WTC11 (cell line): ENCODE data around the gene NAV3. TPM values are rescaled to one million over a fixed set of nuclear protein-coding genes. Genes with fewer than 3 reads are reported as not detected.
A peak's percentile ranks its signal among the peaks of the same experiment; 100 is the strongest.

Source experiments
- ATAC-seq: fragments of 200-7000 bp; cut with Tn5 transposase; 2 replicates; pipeline ENCODE4 v1.10.0; 2021; ENCODE audit warnings: mild to moderate bottlenecking, moderate library complexity
- CTCF ChIA-PET: fragments of 300-600 bp; sonication (Branson Sonifier 250); formaldehyde crosslinking; loops from one replicate; lab custom pipeline; 2021; ENCODE audit warnings: antibody characterized with exemption; lab: Charles Lee
- POLR2A ChIA-PET: fragments of 350-600 bp; sonication (Branson Sonifier 250); formaldehyde crosslinking; loops from one replicate; lab custom pipeline; 2021; ENCODE audit warnings: antibody characterized with exemption; lab: Charles Lee
- DNase-seq: peaks from one replicate; pipeline ENCODE4 v3.0.0; 2021; ENCODE audit warnings: low spot score
- H3K27ac Mint-ChIP-seq: 2 replicates; pipeline ENCODE4 v1.8.0; 2021; ENCODE audit warnings: mixed read lengths
- H3K27me3 Mint-ChIP-seq: 2 replicates; pipeline ENCODE4 v1.8.0; 2021; ENCODE audit warnings: low read depth, mild to moderate bottlenecking, moderate library complexity, mixed read lengths
- H3K36me3 Mint-ChIP-seq: 2 replicates; pipeline ENCODE4 v1.8.0; 2021; ENCODE audit warnings: mixed read lengths
- H3K4me1 Mint-ChIP-seq: 2 replicates; pipeline ENCODE4 v1.8.0; 2022; ENCODE audit warnings: mixed read lengths
- H3K4me3 Mint-ChIP-seq: 2 replicates; pipeline ENCODE4 v1.8.0; 2021; ENCODE audit warnings: mild to moderate bottlenecking, moderate library complexity, mixed read lengths
- H3K9me3 Mint-ChIP-seq: 2 replicates; pipeline ENCODE4 v1.8.0; 2021; ENCODE audit warnings: mixed read lengths
- FOXP1 ChIP-seq: sonication (generic); formaldehyde crosslinking; IDR thresholded peaks from 2 replicates; pipeline ENCODE4 v1.8.0; 2022; ENCODE audit warnings: missing genetic modification reagents, mild to moderate bottlenecking, moderate library complexity, borderline replicate concordance
- HMGA2 ChIP-seq: fragments of 250-450 bp; sonication (Bioruptor Pico); IDR thresholded peaks from 2 replicates; pipeline ENCODE4 v1.4.0; 2021; ENCODE audit warnings: mild to moderate bottlenecking, moderate library complexity
- IRF2 ChIP-seq: sonication (generic); formaldehyde crosslinking; IDR thresholded peaks from 2 replicates; pipeline ENCODE4 v1.8.0; 2022; ENCODE audit warnings: low read depth, missing genetic modification reagents, borderline replicate concordance
- KAT7 ChIP-seq: sonication (generic); formaldehyde crosslinking; IDR thresholded peaks from 2 replicates; pipeline ENCODE4 v1.8.1; 2023; ENCODE audit warnings: missing genetic modification reagents, mild to moderate bottlenecking, borderline replicate concordance
- NR1H2 ChIP-seq: sonication (generic); formaldehyde crosslinking; IDR thresholded peaks from 2 replicates; pipeline ENCODE4 v1.9.0; 2021; ENCODE audit warnings: mild to moderate bottlenecking, moderate library complexity, missing genetic modification reagents
- TEAD1 ChIP-seq: sonication (generic); formaldehyde crosslinking; IDR thresholded peaks from 2 replicates; pipeline ENCODE4 v1.8.0; 2022; ENCODE audit warnings: mild to moderate bottlenecking, missing genetic modification reagents
- TP53 ChIP-seq: sonication (generic); formaldehyde crosslinking; IDR thresholded peaks from 2 replicates; pipeline ENCODE4 v1.8.1; 2023; ENCODE audit warnings: mild to moderate bottlenecking, missing genetic modification reagents
- total RNA-seq: library from RNA; stranded (reverse); gene quantifications from 3 replicates; pipeline ENCODE4 v1.2.3, GENCODE V29; 2021
- TF ChIP-seq, protein P1 (sequence below): sonication (generic); formaldehyde crosslinking; IDR thresholded peaks from 2 replicates; pipeline ENCODE4 v1.8.0; 2022; ENCODE audit warnings: mild to moderate bottlenecking, missing genetic modification reagents
- TF ChIP-seq, protein P2 (sequence below): sonication (generic); formaldehyde crosslinking; IDR thresholded peaks from 2 replicates; pipeline ENCODE4 v1.8.0; 2023; ENCODE audit warnings: missing genetic modification reagents, mild to moderate bottlenecking, borderline replicate concordance
- TF ChIP-seq, protein P3 (sequence below): sonication (generic); formaldehyde crosslinking; IDR thresholded peaks from 2 replicates; pipeline ENCODE4 v1.8.1; 2022; ENCODE audit warnings: low read depth, missing genetic modification reagents, borderline replicate concordance
- TF ChIP-seq, protein P4 (sequence below): fragments of 200-600 bp; IDR thresholded peaks from 2 replicates; pipeline ENCODE4 v1.8.0; 2022; ENCODE audit warnings: antibody characterized with exemption
- TF ChIP-seq, protein P5 (sequence below): sonication (generic); formaldehyde crosslinking; IDR thresholded peaks from 2 replicates; pipeline ENCODE4 v1.8.1; 2023; ENCODE audit warnings: mild to moderate bottlenecking, missing genetic modification reagents
- TF ChIP-seq, protein P6 (sequence below): sonication (generic); formaldehyde crosslinking; IDR thresholded peaks from 2 replicates; pipeline ENCODE4 v1.8.0; 2022; ENCODE audit warnings: mild to moderate bottlenecking, missing genetic modification reagents

Gene NAV3
- total RNA-seq, 1 experiment from 2014 or later = 3.3 TPM

DNA sequence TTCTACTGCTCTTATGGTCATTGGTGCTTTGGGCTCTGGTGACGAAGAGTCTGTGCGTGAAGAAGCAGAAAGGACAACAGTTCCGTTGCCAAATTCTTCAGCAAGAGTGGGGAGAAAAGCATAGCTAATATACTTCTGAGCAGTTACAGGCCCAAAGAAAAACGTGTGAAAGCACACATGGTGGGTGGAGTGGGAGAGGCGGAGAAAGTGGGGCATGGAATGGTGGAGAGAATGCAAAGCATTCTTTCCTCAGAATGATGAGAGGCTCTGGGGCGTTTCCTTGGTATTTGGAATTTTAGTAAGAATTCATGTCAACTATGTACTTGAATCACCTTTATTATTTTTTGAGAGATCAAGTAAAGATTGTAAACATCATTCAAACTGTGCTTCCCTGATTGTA is 396.1 kb downstream of the NAV3 start:
- Mint-ChIP-seq H3K9me3 (peaks cover 12% of the 10 kb centered on the region), H3K27me3 (no peaks in the 10 kb centered on the region), H3K27ac (no peak overlapping the region), H3K4me3 (no peak overlapping the region), H3K4me1 (peaks cover 29% of the 10 kb centered on the region), H3K36me3 (peaks cover 12% of the 10 kb centered on the region)
- CTCF ChIA-PET = no interaction called here
- ATAC-seq = no peak
- POLR2A ChIA-PET = no interaction called here
- no peak for DNase-seq
- TF ChIP-seq, protein P1, sequence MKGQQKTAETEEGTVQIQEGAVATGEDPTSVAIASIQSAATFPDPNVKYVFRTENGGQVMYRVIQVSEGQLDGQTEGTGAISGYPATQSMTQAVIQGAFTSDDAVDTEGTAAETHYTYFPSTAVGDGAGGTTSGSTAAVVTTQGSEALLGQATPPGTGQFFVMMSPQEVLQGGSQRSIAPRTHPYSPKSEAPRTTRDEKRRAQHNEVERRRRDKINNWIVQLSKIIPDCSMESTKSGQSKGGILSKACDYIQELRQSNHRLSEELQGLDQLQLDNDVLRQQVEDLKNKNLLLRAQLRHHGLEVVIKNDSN (CRISPR knock-in tag) = no peak
- TF ChIP-seq KAT7 (CRISPR knock-in tag) = no peak
- TF ChIP-seq IRF2 = no peak
- TF ChIP-seq TEAD1 = no peak

DNA sequence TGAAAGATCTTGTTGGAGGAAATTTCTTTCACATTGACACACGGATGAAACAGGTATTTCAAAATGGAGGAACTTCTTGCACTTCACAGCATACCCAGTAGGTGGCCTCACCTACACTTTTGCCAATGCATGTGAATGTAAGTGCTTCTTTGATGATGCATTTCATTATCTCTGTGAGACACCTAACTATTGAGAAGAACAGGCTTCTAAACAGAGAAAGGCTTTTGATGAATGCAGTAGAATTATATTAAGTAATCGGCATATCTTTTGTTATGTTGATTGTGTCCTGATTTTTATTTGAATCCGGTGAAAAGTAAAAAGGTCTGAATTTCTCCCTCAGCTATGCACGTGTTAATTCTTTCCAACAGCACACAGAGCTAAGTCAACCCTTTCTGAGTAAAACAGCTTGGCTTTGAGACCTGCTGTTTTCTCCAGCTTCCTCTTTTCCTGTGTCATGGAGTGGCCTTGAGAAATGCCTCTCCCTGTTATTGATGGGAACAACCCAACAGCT is 399.0 kb downstream of the NAV3 start:
- Mint-ChIP-seq H3K27me3 (no peaks in the 10 kb centered on the region), H3K36me3 (peaks cover 12% of the 10 kb centered on the region), H3K4me1 (peaks cover 56% of the 10 kb centered on the region), H3K4me3 (peak overlapping the region; percentile 43), H3K27ac (peak overlapping the region; percentile 82), H3K9me3 (peaks cover 12% of the 10 kb centered on the region)
- ATAC-seq (peak; percentile 86), DNase-seq (peak; percentile 69)
- POLR2A ChIA-PET = no interaction called here
- CTCF ChIA-PET = interaction anchor here (0.7 to 1.3 kb wide), 14 partner anchors 10 to 1060 kb away, joined by 3 to 7 read pairs (median 4); no protein-coding TSS in a partner anchor
- TF ChIP-seq, protein P2, sequence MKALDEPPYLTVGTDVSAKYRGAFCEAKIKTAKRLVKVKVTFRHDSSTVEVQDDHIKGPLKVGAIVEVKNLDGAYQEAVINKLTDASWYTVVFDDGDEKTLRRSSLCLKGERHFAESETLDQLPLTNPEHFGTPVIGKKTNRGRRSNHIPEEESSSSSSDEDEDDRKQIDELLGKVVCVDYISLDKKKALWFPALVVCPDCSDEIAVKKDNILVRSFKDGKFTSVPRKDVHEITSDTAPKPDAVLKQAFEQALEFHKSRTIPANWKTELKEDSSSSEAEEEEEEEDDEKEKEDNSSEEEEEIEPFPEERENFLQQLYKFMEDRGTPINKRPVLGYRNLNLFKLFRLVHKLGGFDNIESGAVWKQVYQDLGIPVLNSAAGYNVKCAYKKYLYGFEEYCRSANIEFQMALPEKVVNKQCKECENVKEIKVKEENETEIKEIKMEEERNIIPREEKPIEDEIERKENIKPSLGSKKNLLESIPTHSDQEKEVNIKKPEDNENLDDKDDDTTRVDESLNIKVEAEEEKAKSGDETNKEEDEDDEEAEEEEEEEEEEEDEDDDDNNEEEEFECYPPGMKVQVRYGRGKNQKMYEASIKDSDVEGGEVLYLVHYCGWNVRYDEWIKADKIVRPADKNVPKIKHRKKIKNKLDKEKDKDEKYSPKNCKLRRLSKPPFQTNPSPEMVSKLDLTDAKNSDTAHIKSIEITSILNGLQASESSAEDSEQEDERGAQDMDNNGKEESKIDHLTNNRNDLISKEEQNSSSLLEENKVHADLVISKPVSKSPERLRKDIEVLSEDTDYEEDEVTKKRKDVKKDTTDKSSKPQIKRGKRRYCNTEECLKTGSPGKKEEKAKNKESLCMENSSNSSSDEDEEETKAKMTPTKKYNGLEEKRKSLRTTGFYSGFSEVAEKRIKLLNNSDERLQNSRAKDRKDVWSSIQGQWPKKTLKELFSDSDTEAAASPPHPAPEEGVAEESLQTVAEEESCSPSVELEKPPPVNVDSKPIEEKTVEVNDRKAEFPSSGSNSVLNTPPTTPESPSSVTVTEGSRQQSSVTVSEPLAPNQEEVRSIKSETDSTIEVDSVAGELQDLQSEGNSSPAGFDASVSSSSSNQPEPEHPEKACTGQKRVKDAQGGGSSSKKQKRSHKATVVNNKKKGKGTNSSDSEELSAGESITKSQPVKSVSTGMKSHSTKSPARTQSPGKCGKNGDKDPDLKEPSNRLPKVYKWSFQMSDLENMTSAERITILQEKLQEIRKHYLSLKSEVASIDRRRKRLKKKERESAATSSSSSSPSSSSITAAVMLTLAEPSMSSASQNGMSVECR (CRISPR knock-in tag) = no peak
- TF ChIP-seq, protein P3, sequence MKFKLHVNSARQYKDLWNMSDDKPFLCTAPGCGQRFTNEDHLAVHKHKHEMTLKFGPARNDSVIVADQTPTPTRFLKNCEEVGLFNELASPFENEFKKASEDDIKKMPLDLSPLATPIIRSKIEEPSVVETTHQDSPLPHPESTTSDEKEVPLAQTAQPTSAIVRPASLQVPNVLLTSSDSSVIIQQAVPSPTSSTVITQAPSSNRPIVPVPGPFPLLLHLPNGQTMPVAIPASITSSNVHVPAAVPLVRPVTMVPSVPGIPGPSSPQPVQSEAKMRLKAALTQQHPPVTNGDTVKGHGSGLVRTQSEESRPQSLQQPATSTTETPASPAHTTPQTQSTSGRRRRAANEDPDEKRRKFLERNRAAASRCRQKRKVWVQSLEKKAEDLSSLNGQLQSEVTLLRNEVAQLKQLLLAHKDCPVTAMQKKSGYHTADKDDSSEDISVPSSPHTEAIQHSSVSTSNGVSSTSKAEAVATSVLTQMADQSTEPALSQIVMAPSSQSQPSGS (CRISPR knock-in tag) = no peak
- TF ChIP-seq HMGA2 = no peak
- TF ChIP-seq, protein P4, sequence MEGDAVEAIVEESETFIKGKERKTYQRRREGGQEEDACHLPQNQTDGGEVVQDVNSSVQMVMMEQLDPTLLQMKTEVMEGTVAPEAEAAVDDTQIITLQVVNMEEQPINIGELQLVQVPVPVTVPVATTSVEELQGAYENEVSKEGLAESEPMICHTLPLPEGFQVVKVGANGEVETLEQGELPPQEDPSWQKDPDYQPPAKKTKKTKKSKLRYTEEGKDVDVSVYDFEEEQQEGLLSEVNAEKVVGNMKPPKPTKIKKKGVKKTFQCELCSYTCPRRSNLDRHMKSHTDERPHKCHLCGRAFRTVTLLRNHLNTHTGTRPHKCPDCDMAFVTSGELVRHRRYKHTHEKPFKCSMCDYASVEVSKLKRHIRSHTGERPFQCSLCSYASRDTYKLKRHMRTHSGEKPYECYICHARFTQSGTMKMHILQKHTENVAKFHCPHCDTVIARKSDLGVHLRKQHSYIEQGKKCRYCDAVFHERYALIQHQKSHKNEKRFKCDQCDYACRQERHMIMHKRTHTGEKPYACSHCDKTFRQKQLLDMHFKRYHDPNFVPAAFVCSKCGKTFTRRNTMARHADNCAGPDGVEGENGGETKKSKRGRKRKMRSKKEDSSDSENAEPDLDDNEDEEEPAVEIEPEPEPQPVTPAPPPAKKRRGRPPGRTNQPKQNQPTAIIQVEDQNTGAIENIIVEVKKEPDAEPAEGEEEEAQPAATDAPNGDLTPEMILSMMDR = peak; percentile 73
- TF ChIP-seq, protein P5, sequence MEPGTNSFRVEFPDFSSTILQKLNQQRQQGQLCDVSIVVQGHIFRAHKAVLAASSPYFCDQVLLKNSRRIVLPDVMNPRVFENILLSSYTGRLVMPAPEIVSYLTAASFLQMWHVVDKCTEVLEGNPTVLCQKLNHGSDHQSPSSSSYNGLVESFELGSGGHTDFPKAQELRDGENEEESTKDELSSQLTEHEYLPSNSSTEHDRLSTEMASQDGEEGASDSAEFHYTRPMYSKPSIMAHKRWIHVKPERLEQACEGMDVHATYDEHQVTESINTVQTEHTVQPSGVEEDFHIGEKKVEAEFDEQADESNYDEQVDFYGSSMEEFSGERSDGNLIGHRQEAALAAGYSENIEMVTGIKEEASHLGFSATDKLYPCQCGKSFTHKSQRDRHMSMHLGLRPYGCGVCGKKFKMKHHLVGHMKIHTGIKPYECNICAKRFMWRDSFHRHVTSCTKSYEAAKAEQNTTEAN = no peak
- TF ChIP-seq TP53 (CRISPR knock-in tag) = no peak
- TF ChIP-seq FOXP1 (CRISPR knock-in tag) = no peak
- TF ChIP-seq NR1H2 (CRISPR knock-in tag) = no peak
- TF ChIP-seq, protein P6, sequence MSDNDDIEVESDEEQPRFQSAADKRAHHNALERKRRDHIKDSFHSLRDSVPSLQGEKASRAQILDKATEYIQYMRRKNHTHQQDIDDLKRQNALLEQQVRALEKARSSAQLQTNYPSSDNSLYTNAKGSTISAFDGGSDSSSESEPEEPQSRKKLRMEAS (CRISPR knock-in tag) = peak; percentile 36; the same call in 1 of the 2 replicates
